ENCODE measurements around the gene DEGS2.

DEGS2 gene

DNA sequence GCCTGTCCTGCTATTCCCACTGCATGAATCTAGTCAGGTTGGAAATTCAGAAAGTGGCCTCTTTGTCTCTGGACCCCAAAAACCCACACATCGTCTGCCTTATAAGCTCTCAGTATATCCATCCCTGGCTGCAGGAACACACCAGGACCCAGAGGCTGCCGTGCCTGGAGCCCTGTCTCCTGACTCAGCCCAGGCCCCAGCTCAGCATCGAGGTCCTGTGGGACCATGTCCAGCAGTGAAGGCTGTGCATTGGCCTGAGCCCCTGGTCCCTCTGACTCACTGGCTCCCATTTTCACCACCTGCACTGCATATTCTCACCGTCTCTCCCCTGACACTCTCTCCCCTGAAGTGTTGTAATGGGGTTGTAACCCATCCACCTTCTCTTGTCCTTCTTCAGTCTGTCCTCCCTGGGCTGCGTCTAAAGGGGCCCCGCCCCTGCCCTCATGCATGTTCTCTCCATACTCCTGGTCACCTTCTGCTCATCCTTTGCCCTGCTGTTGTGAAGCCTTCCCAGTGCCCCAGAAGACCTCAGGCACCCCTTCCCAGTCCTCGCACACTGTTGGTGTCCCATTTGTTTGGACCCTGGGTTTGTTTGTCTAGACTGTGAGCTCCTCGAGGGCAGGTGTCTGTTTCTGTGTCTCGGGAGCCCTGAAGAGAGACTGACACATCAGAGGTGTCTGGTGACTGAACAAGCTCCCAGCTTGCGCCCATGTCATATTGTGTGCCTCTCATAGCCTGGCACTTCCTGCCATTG is 50.4 kb downstream of the DEGS2 start:
- Histone ChIP-seq H3K4me1 (ENCODE audit: insufficient read depth, low read length) (no peaks in the 10 kb centered on the region), H3K27ac (ENCODE audit: low read depth, low read length) (no peak overlapping the region), H3K36me3 (ENCODE audit: insufficient read depth, low read length) (0 out of 2 replicates have a peak, but pooled peaks cover 2% of the 10 kb centered on the region), H3K27me3 (ENCODE audit: insufficient read depth, low read length) (no peaks in the 10 kb centered on the region), H3K9ac (ENCODE audit: low read depth, low read length) (no peak overlapping the region), H3K4me3 (ENCODE audit: low read length) (no peak overlapping the region), H3K9me3 (ENCODE audit: insufficient read depth, low read depth, low read length) (no peaks in the 10 kb centered on the region)
- WGBS: 92% methylated on average over 10 of the region's 10 CpGs

DNA sequence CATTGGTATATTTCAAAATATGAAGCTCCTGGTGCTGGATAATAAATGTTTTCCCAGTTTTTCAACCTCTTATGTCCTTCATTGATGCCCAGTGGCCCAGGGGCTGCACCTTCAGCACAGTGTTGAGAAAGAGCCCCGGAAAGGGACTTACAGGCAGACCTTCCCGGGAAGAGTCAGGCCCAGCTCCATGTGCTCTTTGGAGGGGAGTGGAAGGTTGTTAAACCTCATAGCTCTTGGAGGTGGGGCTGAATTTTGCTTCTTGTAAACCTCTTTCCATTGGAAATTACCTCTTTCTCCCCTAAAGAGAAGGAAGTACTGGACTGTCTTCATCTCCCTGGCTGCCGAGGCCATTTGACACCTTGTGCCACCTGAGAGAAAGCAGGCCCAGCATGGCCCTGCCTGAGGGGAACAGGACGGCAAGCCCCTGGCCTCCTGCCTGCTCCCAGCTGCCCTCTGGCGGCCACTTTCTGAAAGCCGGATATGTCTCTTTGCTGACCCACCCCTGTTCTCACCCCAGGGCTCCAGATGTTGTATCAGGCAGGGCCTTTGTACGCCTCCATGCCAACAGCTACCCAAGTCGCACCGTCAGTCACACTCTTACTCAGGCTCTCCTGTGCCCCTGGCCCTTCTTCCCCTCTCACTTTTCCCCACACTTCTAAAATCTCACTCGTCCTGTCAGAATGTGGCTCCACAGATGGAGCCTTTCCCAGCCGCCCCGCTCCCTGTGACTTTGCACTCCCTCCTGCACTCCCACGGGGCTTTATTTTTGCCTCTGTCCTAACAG is 51.2 kb downstream of the DEGS2 start:
- 49% methylated on average over 13 of the region's 13 CpGs for WGBS
- H3K9me3 ChIP-seq (ENCODE audit: insufficient read depth, low read depth, low read length): no peaks in the 10 kb centered on the region
- no peak overlapping the region for H3K9ac ChIP-seq (ENCODE audit: low read depth, low read length)
- no peaks in the 10 kb centered on the region for H3K4me1 ChIP-seq (ENCODE audit: insufficient read depth, low read length)
- no peak overlapping the region for H3K4me3 ChIP-seq (ENCODE audit: low read length)
- H3K36me3 ChIP-seq (ENCODE audit: insufficient read depth, low read length): 0 out of 2 replicates have a peak, but pooled peaks cover 2% of the 10 kb centered on the region
- H3K27me3 ChIP-seq (ENCODE audit: insufficient read depth, low read length): no peaks in the 10 kb centered on the region
- no peak overlapping the region for H3K27ac ChIP-seq (ENCODE audit: low read depth, low read length)

DNA sequence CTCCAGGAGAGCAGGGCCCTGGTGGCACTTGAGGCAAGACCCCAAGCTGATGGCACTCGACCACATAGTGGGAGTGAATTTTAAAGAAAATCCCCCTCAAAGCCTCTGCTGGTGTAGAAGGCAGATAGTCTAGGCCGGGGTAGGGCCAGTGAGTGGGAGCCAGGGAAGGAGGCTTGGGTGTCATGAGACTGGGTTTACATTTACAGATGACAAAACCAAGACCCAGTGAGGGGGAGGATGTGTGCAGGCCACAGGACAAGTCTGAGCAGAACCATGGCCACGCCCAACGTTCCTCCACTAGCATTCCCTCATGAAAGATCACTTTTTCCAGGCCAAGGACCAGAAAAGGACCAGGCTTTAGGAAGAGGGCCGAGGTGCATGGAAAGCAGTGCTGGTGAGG is 52.2 kb downstream of the DEGS2 start:
- H3K36me3 ChIP-seq (ENCODE audit: insufficient read depth, low read length): 0 out of 2 replicates have a peak, but pooled peaks cover 2% of the 10 kb centered on the region
- H3K27me3 ChIP-seq (ENCODE audit: insufficient read depth, low read length): no peaks in the 10 kb centered on the region
- no peak overlapping the region for H3K4me3 ChIP-seq (ENCODE audit: low read length)
- H3K9ac ChIP-seq (ENCODE audit: low read depth, low read length): no peak overlapping the region
- no peaks in the 10 kb centered on the region for H3K9me3 ChIP-seq (ENCODE audit: insufficient read depth, low read depth, low read length)
- 95% methylated on average over 5 of the region's 5 CpGs for WGBS
- no peaks in the 10 kb centered on the region for H3K4me1 ChIP-seq (ENCODE audit: insufficient read depth, low read length)
- H3K27ac ChIP-seq (ENCODE audit: low read depth, low read length): no peak overlapping the region

DNA sequence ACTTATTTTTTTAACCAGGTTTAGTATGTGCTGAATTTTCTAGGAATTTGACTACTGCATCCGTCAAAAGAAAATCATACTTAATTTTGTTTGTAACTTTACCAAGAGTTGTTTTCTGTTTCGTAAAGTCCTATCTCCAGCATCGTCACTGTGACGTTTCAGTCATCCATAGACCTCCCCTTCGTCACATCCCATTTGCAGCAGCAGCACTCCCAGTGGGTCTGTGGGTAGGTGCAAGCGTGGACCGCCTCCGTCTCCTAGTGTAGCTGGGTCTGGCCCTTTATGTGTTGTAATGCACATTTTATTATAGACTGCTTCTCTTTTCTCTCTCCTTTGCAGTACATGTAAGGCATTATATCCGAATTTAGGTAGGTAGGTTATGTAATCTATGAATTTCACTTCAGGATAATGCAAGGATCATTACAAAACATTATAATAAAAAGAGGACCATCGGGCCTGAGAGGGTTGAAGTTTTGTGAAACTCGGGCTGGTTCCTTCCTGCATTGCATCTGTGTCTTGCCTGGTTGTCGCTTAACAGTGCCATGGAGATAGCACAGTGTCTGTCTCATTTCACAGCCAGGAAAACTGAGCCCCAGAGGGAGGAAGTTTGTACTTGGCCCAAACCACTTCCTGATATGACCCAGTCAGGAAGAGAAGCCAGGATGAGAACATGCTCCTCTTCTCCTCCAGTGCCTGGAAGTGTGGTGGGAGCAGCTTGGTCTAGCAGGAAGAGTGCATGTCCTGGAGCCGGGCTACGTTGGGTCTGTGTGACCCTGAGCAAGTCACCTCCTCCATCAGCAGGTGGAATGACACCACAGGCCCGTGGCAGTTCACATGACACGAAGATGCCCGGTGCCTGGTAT is 53.0 kb downstream of the DEGS2 start:
- 0 out of 2 replicates have a peak, but pooled peaks cover 2% of the 10 kb centered on the region for H3K36me3 ChIP-seq (ENCODE audit: insufficient read depth, low read length)
- no peak overlapping the region for H3K27ac ChIP-seq (ENCODE audit: low read depth, low read length)
- H3K27me3 ChIP-seq (ENCODE audit: insufficient read depth, low read length): no peaks in the 10 kb centered on the region
- H3K4me3 ChIP-seq (ENCODE audit: low read length): no peak overlapping the region
- no peaks in the 10 kb centered on the region for H3K9me3 ChIP-seq (ENCODE audit: insufficient read depth, low read depth, low read length)
- H3K4me1 ChIP-seq (ENCODE audit: insufficient read depth, low read length): no peaks in the 10 kb centered on the region
- no peak overlapping the region for H3K9ac ChIP-seq (ENCODE audit: low read depth, low read length)
- WGBS: 95% methylated on average over 14 of the region's 17 CpGs

DNA sequence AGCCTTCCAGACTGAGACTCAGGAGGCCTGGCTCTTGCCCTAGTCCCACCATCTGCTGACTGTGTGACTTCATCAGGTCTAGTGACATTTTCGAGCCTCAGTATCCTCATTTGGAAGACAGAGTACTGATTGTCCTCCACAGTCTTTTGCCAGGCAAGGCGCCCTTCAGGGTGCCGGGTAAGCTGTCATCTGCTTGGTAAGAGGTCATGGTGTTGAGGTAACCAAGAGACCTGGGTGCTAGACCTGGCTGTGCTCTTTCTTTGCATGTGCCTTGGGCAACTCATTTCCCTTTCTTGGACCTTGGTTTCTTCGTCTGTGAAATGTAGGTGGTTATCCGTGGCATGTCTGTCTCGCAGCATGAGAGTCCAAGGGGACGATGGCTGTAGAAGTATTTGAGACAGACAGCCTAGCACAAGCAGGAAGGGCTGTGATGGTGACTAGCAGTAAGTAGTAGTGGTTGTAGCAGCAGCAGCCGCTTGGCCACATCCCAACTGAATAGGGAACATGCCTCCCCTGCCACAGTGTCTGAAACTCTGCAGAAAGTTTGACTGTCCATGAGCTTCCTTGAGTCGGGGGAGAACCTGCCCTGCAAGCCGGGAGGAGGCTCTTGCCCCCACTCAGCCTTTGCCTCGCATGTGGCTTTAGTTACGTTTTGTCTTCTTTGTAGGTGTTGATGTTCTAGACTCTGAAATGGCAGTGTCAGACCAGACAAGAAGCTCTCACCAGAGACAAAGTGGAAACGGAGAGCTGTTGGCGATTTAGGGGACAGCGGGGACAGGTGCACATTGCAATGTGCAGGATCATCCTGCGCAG is 53.9 kb downstream of the DEGS2 start:
- H3K4me1 ChIP-seq (ENCODE audit: insufficient read depth, low read length): no peaks in the 10 kb centered on the region
- H3K27ac ChIP-seq (ENCODE audit: low read depth, low read length): no peak overlapping the region
- H3K27me3 ChIP-seq (ENCODE audit: insufficient read depth, low read length): no peaks in the 10 kb centered on the region
- no peak overlapping the region for H3K9ac ChIP-seq (ENCODE audit: low read depth, low read length)
- H3K36me3 ChIP-seq (ENCODE audit: insufficient read depth, low read length): 0 out of 2 replicates have a peak, but pooled peaks cover 2% of the 10 kb centered on the region
- H3K4me3 ChIP-seq (ENCODE audit: low read length): no peak overlapping the region
- WGBS: 93% methylated on average over 16 of the region's 16 CpGs
- H3K9me3 ChIP-seq (ENCODE audit: insufficient read depth, low read depth, low read length): no peaks in the 10 kb centered on the region

DNA sequence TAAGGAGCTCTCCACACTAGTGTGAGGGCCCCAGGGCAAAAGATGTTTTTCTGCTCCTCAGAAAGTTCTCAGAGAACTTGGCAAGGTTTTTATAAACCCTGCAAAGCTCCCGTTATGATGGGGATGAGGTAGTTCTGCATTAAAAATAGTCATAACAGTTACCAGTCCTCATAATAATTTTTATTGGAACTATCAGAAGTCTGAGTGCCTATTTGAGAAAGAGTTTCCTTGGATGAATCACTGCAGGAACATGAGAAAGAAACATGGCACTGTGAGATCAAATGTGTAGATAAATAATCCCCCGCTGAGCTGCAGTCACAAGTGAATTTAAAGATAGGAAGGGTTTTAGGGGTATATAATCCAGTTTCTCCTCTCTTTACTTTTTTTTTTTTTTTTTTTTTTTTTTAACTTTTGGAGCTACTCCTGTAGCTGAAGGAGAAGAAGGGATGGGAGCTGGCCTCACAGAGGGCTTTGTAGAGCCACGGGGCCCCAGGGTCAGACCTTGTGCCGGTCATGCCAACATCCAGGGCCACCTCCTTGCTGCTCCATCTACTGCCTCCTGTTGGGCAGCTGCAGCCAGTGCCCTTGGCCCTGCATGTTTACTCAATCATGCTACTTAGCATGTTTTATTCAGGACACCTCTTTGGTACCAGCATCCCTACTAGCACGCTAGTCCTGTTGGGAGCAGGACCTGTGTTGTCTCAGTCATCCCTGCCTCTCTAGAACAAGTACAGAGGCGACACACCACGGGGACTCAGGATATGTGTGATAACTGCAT is 54.7 kb downstream of the DEGS2 start:
- Histone ChIP-seq H3K27me3 (ENCODE audit: insufficient read depth, low read length) (no peaks in the 10 kb centered on the region), H3K4me1 (ENCODE audit: insufficient read depth, low read length) (no peaks in the 10 kb centered on the region), H3K9ac (ENCODE audit: low read depth, low read length) (no peak overlapping the region), H3K27ac (ENCODE audit: low read depth, low read length) (no peak overlapping the region), H3K4me3 (ENCODE audit: low read length) (no peak overlapping the region), H3K36me3 (ENCODE audit: insufficient read depth, low read length) (0 out of 2 replicates have a peak, but pooled peaks cover under 1% of the 10 kb centered on the region), H3K9me3 (ENCODE audit: insufficient read depth, low read depth, low read length) (no peaks in the 10 kb centered on the region)
- WGBS: 97% methylated on average over 6 of the region's 7 CpGs

DNA sequence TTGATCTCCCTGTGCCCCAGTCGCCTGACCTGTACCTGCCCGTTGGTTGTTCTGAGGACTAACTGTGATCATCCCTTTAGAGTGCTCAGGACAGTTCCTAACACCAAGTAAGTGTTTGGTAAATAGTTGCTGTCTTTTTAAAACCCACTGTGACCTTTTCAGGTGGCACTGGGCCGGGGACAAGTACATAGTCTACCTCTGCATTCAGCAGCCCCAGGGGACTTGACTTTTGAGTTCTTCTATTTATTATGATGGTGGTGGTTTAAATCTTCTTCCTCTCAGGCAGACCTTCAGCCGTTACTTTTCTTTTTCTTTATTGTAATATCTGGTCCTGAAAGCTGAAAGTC is 55.5 kb downstream of the DEGS2 start:
- no peaks in the 10 kb centered on the region for H3K9me3 ChIP-seq (ENCODE audit: insufficient read depth, low read depth, low read length)
- no peak overlapping the region for H3K27ac ChIP-seq (ENCODE audit: low read depth, low read length)
- WGBS: 86% methylated on average over 3 of the region's 4 CpGs
- no peak overlapping the region for H3K4me3 ChIP-seq (ENCODE audit: low read length)
- H3K36me3 ChIP-seq (ENCODE audit: insufficient read depth, low read length): 0 out of 2 replicates have a peak, but pooled peaks cover 4% of the 10 kb centered on the region
- no peaks in the 10 kb centered on the region for H3K27me3 ChIP-seq (ENCODE audit: insufficient read depth, low read length)
- no peak overlapping the region for H3K9ac ChIP-seq (ENCODE audit: low read depth, low read length)
- H3K4me1 ChIP-seq (ENCODE audit: insufficient read depth, low read length): no peaks in the 10 kb centered on the region

DNA sequence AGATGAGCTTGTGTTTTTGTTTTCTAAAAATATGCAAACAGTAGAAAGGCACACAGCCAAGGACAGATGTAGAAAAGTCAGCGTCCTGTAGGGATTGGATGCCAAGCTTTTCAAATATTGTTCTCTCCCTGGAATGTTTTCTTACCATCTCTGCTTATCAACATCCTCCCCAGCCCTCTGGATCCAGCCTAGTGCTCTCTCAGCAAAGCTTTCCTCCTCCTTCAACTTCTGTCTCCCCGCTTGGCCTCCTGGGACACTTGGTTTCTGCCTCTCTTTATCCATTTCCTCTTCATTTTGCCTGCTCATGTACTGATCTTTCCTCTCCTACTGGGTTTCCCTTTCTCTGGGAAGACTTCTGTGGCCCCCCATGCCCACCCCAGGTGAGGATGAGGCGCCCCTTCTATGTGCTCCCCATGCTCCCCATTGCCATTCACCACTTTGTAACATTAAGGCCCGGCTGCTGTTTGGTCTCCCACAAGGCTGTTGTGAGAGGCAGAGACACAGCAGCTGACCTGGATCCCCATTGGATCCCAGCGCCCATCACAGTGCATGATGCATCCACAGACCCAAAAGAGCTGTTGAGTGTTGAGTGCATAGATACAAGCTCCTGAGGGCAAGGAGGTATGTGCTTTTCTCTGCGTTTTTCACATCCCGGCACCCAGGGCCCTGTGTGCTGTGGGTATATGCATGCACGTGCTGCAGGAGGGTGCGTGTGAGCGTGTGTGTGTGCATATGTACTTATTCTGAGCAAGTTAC is 56.0 kb downstream of the DEGS2 start:
- H3K4me1 ChIP-seq (ENCODE audit: insufficient read depth, low read length): no peaks in the 10 kb centered on the region
- H3K4me3 ChIP-seq (ENCODE audit: low read length): no peak overlapping the region
- 0 out of 2 replicates have a peak, but pooled peaks cover 6% of the 10 kb centered on the region for H3K36me3 ChIP-seq (ENCODE audit: insufficient read depth, low read length)
- 94% methylated on average over 10 of the region's 10 CpGs for WGBS
- H3K9me3 ChIP-seq (ENCODE audit: insufficient read depth, low read depth, low read length): no peaks in the 10 kb centered on the region
- H3K27ac ChIP-seq (ENCODE audit: low read depth, low read length): no peak overlapping the region
- H3K9ac ChIP-seq (ENCODE audit: low read depth, low read length): no peak overlapping the region
- H3K27me3 ChIP-seq (ENCODE audit: insufficient read depth, low read length): no peaks in the 10 kb centered on the region

DNA sequence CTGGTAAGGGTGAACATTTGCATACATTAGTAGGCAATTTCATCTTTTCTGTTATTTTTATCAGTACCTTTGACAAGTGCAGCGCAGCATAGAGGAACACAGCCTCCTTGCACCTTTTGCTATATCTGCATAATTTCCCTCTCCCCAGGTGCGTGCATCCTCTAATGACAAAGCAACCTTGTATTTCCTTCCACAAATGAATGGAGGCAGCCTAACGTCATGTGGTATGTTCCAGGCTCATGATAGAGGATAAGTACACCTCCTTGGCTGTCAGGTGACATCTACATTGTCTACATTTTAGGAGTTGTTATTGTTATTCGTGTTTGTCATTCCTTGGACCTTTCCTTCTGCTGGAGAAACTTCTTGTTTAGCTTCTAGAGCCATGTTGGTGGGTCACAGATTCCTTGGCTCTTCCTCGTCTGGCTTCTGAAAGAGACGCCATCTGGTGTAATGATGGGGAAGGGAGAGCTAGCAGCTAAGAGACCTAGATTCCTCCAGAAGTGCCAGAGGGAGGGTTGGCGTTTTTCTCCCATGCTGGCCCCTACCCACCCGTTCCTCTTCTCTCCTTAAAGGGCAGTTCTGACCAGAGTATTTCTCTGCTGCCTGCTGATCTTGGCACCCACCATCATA is 57.2 kb downstream of the DEGS2 start:
- no peak overlapping the region for H3K9ac ChIP-seq (ENCODE audit: low read depth, low read length)
- no peak overlapping the region for H3K4me3 ChIP-seq (ENCODE audit: low read length)
- peaks cover 15% of the 10 kb centered on the region for H3K36me3 ChIP-seq (ENCODE audit: insufficient read depth, low read length)
- H3K27ac ChIP-seq (ENCODE audit: low read depth, low read length): no peak overlapping the region
- no peaks in the 10 kb centered on the region for H3K27me3 ChIP-seq (ENCODE audit: insufficient read depth, low read length)
- no peaks in the 10 kb centered on the region for H3K9me3 ChIP-seq (ENCODE audit: insufficient read depth, low read depth, low read length)
- 89% methylated on average over 8 of the region's 8 CpGs for WGBS
- H3K4me1 ChIP-seq (ENCODE audit: insufficient read depth, low read length): no peaks in the 10 kb centered on the region
